HG03095 (cell line): ENCODE measurements around the gene DLL3.

ENCODE experiments used
- ATAC-seq: cut with Tn5 transposase; IDR thresholded peaks from one replicate; pipeline ENCODE4 v1.9.1; 2021; ENCODE audit warnings: moderate library complexity; ENCODE audit not compliant: unreplicated experiment

DLL3 gene

DNA sequence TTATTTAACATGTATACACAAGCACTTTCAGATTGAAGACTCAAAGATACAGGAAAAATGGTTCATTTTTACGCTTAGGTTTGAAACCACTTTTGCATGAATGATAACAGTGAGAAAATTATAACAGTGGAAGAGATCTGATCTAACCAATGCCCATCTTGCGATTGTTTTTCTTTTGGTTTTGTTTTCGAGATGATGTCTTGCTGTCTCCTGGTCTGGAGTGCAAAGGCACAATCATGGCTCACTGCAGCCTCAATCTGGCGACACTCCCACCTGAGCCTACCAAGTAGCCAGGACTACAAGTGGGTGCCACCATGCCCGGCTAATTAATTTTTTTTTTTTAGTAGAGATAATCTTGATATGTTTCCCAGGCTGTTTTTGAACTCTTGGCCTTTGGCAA, 51.5 kb downstream of the DLL3 start:
- ATAC-seq: no peak

- ATAC-seq: no peak
Measured at GRCh38 chr19:39553082-39553652, 54.4 kb downstream of the DLL3 start.

DNA sequence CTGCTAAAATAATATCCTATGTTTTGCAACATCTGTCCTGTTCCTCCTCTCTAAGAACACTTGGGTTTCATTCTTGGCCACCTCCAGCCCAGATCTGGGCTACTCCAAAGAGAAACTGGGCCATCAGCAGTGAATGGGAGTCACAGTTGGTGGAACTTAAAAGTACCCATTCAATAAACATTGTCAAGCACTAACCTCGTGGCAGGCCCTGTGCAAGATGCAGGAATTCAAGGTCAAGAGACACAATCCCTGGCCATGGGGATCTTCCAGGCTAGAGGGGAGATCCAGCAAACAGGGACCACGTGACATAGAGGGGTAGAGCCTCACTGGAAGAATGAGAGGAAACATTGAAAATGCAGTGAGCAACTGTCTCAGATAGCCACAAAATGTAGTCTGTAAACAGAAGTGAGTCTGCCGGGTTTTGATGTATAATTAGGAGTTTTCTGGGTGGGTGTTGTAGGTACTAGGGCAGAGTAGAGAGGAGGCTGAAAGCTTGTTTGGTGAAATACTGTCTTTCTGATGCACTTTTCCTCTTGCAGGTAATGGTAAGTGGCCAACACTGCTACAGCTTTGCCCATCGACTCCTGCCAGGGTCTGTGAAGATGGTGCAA, 56.1 kb downstream of the DLL3 start:
- no peak for ATAC-seq

- no peak for ATAC-seq
Measured at GRCh38 chr19:39555883-39556282, 57.1 kb downstream of the DLL3 start.
